DND-41 (cell line): ENCODE measurements around the gene MIS18BP1.

Experiments
- CTCF ChIP-seq: IDR thresholded peaks from 2 replicates; pipeline ENCODE4 v1.5.1; 2012; ENCODE audit warnings: borderline replicate concordance, low read length, moderate library complexity, mild to moderate bottlenecking; ENCODE audit not compliant: poor library complexity, severe bottlenecking; ENCODE audit errors: extremely low read depth
- EZH2 ChIP-seq: IDR thresholded peaks from 3 replicates; pipeline ENCODE4 v1.6.1; 2012; ENCODE audit warnings: borderline replicate concordance, low read depth, mild to moderate bottlenecking, moderate library complexity, low read length, inconsistent platforms; ENCODE audit not compliant: severe bottlenecking

GRCh38 chr14:45199230-45199629 is 53.8 kb downstream of the MIS18BP1 start:
- TF ChIP-seq CTCF (no peak), EZH2 (no peak)
